ENCODE data around the gene PRUNE2.

PRUNE2 gene

DNA sequence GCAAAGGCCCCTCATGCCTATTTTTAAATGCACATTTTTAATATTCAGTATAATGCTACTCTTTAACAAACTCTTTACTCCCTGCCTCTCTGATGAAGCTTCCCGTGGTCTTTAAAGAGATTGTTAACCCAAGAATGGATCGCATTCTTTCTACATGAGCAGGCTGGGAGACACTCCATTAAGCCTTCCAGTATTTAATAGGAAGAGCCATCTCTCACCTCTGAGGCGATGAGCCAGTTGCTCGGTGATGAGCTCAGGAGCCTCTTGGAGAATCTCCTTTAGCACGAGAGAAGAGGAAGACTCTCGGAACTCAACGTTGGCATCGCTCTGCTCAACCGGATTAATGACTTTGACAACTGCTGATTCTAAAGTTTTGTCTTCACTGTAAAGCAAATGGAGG lies 59.6 kb downstream of the PRUNE2 start:
- no peak overlapping the region for H3K9ac ChIP-seq (ENCODE audit: low read depth in 1 of 2, low read length in 2 of 2)
- no peaks in the 10 kb centered on the region for H3K36me3 ChIP-seq (ENCODE audit: control insufficient read depth in 2 of 2, insufficient read depth in 2 of 2, low read length in 2 of 2)
- H3K4me1 ChIP-seq (ENCODE audit: control insufficient read depth in 2 of 2, insufficient read depth in 2 of 2, low read length in 2 of 2), result no peaks in the 10 kb centered on the region
- no peaks in the 10 kb centered on the region for H3K9me3 ChIP-seq (ENCODE audit: control insufficient read depth in 2 of 2, low read length in 2 of 2)
- H3K27me3 ChIP-seq (ENCODE audit: control insufficient read depth in 2 of 2, insufficient read depth in 2 of 2, low read length in 2 of 2), result no peaks in the 10 kb centered on the region
- H3K4me3 ChIP-seq (ENCODE audit: low read length in 2 of 2), result no peak overlapping the region
- H3K27ac ChIP-seq (ENCODE audit: low read depth in 2 of 2, low read length in 2 of 2), result no peak overlapping the region

DNA sequence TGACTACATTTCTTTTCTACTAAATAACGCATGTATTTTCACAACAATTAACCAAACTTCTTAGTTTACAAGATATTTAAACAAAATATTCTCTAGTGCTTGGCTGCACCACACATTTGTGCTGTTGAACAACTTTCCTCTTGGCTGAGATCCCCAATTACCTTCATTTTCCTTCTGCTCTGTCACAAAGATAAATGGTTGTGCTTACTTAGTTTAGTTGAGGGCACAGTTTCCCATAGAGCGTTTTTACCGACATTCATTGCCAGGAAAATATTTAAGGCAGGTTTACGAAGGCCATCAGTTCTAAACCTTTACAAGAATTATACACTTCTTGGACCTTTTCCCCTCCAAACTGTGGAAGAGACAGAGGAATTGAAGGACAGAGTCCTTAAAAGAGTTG lies 60.7 kb downstream of the PRUNE2 start:
- Histone ChIP-seq H3K9ac (ENCODE audit: low read depth in 1 of 2, low read length in 2 of 2) (no peak overlapping the region), H3K4me1 (ENCODE audit: control insufficient read depth in 2 of 2, insufficient read depth in 2 of 2, low read length in 2 of 2) (no peaks in the 10 kb centered on the region), H3K27ac (ENCODE audit: low read depth in 2 of 2, low read length in 2 of 2) (no peak overlapping the region), H3K9me3 (ENCODE audit: control insufficient read depth in 2 of 2, low read length in 2 of 2) (no peaks in the 10 kb centered on the region), H3K36me3 (ENCODE audit: control insufficient read depth in 2 of 2, insufficient read depth in 2 of 2, low read length in 2 of 2) (no peaks in the 10 kb centered on the region), H3K4me3 (ENCODE audit: low read length in 2 of 2) (no peak overlapping the region), H3K27me3 (ENCODE audit: control insufficient read depth in 2 of 2, insufficient read depth in 2 of 2, low read length in 2 of 2) (no peaks in the 10 kb centered on the region)

DNA sequence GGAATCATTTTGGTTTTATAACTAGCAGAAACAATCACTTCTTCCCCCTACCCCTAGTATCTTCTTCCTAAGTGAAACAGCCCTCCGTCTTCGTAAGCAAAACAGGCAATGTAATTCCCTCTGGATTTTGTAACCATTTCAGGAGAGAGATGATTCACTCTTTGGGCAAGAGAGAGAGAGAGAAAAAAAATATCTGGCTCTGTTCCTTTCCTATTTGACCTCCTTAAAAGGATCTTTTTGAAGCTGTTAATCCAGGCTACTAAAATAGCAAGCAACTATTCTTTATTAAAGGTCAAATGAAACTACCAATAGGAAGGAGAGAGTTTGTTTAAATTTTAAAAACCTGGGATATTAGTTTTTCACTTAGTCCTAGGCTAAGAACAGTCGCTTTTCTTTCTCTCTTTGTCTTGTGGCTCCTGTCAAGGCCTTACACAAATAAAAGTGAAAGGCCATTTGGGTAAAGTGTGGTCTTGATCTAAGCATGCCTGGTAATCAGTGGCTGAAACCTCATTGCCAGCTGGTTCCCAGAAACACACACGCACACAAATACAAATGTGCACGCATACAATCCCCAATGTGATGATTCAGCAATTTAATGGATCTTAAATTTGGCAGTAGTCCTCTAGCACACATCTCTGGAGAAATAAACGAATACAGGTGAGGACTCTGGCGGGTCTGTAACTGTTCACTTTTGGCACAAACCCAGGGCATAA lies 70.2 kb downstream of the PRUNE2 start:
- no peak overlapping the region for H3K9ac ChIP-seq (ENCODE audit: low read depth in 1 of 2, low read length in 2 of 2)
- H3K27me3 ChIP-seq (ENCODE audit: control insufficient read depth in 2 of 2, insufficient read depth in 2 of 2, low read length in 2 of 2), result no peaks in the 10 kb centered on the region
- H3K27ac ChIP-seq (ENCODE audit: low read depth in 2 of 2, low read length in 2 of 2), result peak overlapping the region; percentile 9 to 48
- H3K4me3 ChIP-seq (ENCODE audit: low read length in 2 of 2), result no peak overlapping the region
- no peaks in the 10 kb centered on the region for H3K36me3 ChIP-seq (ENCODE audit: control insufficient read depth in 2 of 2, insufficient read depth in 2 of 2, low read length in 2 of 2)
- H3K9me3 ChIP-seq (ENCODE audit: control insufficient read depth in 2 of 2, low read length in 2 of 2), result no peaks in the 10 kb centered on the region
- H3K4me1 ChIP-seq (ENCODE audit: control insufficient read depth in 2 of 2, insufficient read depth in 2 of 2, low read length in 2 of 2), result no peaks in the 10 kb centered on the region

DNA sequence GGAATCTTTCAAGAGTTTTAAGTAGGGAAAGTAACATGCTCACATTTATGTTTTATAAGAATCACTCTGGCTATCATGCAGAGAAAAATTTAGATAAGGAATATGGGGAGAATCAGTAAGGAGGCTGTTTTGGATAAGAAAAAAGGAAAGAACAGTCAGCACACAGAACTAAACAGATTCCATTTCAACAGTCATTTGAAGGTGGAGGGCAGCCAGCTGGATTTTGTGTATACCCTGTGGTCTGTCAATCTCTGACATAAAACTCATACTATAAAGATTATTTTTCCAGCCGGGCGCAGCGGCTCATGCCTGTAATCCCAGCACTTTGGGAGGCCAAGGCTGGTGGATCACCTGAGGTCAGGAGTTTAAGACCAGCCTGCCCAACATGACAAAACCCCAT lies 77.5 kb downstream of the PRUNE2 start:
- Histone ChIP-seq H3K9me3 (ENCODE audit: control insufficient read depth in 2 of 2, low read length in 2 of 2) (no peaks in the 10 kb centered on the region), H3K4me3 (ENCODE audit: low read length in 2 of 2) (no peak overlapping the region), H3K36me3 (ENCODE audit: control insufficient read depth in 2 of 2, insufficient read depth in 2 of 2, low read length in 2 of 2) (no peaks in the 10 kb centered on the region), H3K27me3 (ENCODE audit: control insufficient read depth in 2 of 2, insufficient read depth in 2 of 2, low read length in 2 of 2) (no peaks in the 10 kb centered on the region), H3K9ac (ENCODE audit: low read depth in 1 of 2, low read length in 2 of 2) (no peak overlapping the region), H3K27ac (ENCODE audit: low read depth in 2 of 2, low read length in 2 of 2) (no peak overlapping the region), H3K4me1 (ENCODE audit: control insufficient read depth in 2 of 2, insufficient read depth in 2 of 2, low read length in 2 of 2) (no peaks in the 10 kb centered on the region)

DNA sequence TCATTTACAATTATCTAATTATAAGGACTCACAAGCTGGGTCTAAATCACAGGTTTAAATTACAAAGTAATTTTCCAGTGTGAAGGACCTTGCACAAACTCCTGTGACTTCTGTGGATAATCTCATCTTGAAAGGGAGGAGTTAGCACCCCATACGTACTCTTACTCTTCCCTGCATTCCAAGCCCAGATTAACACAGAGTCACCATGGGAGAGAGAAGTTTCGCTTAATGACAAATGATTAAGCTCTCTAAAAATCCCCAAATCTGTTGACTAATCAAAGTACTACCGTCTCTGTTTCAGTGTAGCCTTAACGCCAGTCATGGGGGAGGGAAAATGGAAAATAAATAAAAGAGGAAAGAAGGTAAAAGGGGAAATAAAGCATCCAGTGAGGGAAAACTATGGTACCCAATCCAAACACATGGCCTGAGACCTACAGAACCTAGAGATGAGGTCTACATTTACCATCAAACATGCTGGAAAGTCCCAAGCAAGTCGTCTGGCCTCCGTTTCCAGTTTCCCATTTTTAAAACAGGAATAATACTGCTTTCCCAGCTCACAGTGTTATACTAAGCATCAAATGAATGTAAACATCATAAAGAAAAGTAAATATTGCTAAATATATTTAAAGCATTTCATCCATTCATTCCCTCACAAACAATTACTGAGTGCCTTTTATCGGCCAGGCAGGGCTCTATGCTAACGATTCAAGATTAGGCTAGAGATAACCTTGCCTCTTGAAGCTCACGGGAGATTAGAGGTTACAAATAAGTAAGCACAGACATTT lies 78.4 kb downstream of the PRUNE2 start:
- Histone ChIP-seq H3K4me1 (ENCODE audit: control insufficient read depth in 2 of 2, insufficient read depth in 2 of 2, low read length in 2 of 2) (no peaks in the 10 kb centered on the region), H3K36me3 (ENCODE audit: control insufficient read depth in 2 of 2, insufficient read depth in 2 of 2, low read length in 2 of 2) (no peaks in the 10 kb centered on the region), H3K4me3 (ENCODE audit: low read length in 2 of 2) (no peak overlapping the region), H3K27me3 (ENCODE audit: control insufficient read depth in 2 of 2, insufficient read depth in 2 of 2, low read length in 2 of 2) (no peaks in the 10 kb centered on the region), H3K9me3 (ENCODE audit: control insufficient read depth in 2 of 2, low read length in 2 of 2) (no peaks in the 10 kb centered on the region), H3K9ac (ENCODE audit: low read depth in 1 of 2, low read length in 2 of 2) (no peak overlapping the region), H3K27ac (ENCODE audit: low read depth in 2 of 2, low read length in 2 of 2) (no peak overlapping the region)

DNA sequence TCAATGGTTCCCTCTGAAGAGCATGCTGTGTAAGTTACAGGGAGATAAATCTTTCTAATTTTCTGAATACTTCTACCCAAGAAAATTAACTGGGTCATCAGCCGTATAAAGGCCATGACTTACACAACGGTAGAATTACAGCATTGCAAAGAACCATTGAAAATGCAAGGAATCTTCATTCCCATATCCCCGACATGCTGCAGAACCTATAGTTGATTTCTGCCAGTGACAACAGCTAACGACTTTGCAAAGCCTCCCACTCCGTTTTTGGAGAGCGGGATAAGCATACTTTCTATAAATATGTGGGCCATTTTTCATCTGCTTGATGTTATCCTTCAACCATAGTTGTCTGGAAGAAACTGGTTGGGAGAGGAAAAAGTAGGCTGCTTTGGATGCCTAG lies 85.5 kb downstream of the PRUNE2 start:
- H3K4me3 ChIP-seq (ENCODE audit: low read length in 2 of 2), result no peak overlapping the region
- no peak overlapping the region for H3K27ac ChIP-seq (ENCODE audit: low read depth in 2 of 2, low read length in 2 of 2)
- H3K9ac ChIP-seq (ENCODE audit: low read depth in 1 of 2, low read length in 2 of 2), result no peak overlapping the region
- H3K36me3 ChIP-seq (ENCODE audit: control insufficient read depth in 2 of 2, insufficient read depth in 2 of 2, low read length in 2 of 2), result no peaks in the 10 kb centered on the region
- no peaks in the 10 kb centered on the region for H3K4me1 ChIP-seq (ENCODE audit: control insufficient read depth in 2 of 2, insufficient read depth in 2 of 2, low read length in 2 of 2)
- no peaks in the 10 kb centered on the region for H3K27me3 ChIP-seq (ENCODE audit: control insufficient read depth in 2 of 2, insufficient read depth in 2 of 2, low read length in 2 of 2)
- no peaks in the 10 kb centered on the region for H3K9me3 ChIP-seq (ENCODE audit: control insufficient read depth in 2 of 2, low read length in 2 of 2)

DNA sequence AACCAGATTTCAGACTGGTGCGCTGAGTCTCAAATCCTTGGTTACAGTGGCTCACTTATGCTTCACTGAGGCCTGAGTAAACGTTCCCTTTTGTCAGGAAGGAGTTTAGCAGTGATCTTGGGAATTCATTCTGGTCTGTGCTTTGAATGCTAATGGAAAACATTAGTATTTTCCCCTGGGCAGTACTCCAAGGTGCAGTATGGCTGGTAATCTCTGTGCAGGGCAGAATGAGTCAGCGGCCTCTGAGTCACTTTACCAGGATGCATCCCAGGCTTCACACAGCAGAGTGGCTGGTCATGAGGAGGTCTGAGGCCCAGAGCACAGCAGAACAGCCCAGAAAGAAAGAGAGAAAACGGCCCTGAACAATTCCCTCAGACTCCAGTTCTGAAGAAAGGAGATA lies 87.6 kb downstream of the PRUNE2 start:
- H3K4me1 ChIP-seq (ENCODE audit: control insufficient read depth in 2 of 2, insufficient read depth in 2 of 2, low read length in 2 of 2), result no peaks in the 10 kb centered on the region
- no peaks in the 10 kb centered on the region for H3K9me3 ChIP-seq (ENCODE audit: control insufficient read depth in 2 of 2, low read length in 2 of 2)
- H3K27ac ChIP-seq (ENCODE audit: low read depth in 2 of 2, low read length in 2 of 2), result peak overlapping the region; percentile 0 to 39
- no peak overlapping the region for H3K4me3 ChIP-seq (ENCODE audit: low read length in 2 of 2)
- no peaks in the 10 kb centered on the region for H3K27me3 ChIP-seq (ENCODE audit: control insufficient read depth in 2 of 2, insufficient read depth in 2 of 2, low read length in 2 of 2)
- H3K36me3 ChIP-seq (ENCODE audit: control insufficient read depth in 2 of 2, insufficient read depth in 2 of 2, low read length in 2 of 2), result no peaks in the 10 kb centered on the region
- H3K9ac ChIP-seq (ENCODE audit: low read depth in 1 of 2, low read length in 2 of 2), result no peak overlapping the region

DNA sequence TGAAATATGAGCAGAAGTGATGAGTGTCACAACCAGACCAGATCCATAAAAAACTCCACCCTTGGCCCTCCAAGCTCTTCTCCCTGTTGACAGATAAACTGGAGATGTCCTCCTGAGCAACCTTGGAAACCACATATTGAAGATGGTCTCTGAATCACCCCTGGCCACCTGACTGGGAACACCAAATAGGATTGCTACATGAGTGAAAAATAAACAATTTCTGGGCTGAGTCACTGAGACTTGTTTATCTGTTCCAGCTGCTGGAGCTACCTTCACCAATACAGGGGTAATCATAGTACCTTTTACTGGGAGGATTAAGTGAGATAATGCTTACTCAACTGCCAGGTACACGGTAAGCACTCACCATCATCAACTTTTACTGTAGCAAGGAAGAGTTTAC lies 88.4 kb downstream of the PRUNE2 start:
- Histone ChIP-seq H3K27me3 (ENCODE audit: control insufficient read depth in 2 of 2, insufficient read depth in 2 of 2, low read length in 2 of 2) (no peaks in the 10 kb centered on the region), H3K4me3 (ENCODE audit: low read length in 2 of 2) (no peak overlapping the region), H3K4me1 (ENCODE audit: control insufficient read depth in 2 of 2, insufficient read depth in 2 of 2, low read length in 2 of 2) (no peaks in the 10 kb centered on the region), H3K36me3 (ENCODE audit: control insufficient read depth in 2 of 2, insufficient read depth in 2 of 2, low read length in 2 of 2) (no peaks in the 10 kb centered on the region), H3K9me3 (ENCODE audit: control insufficient read depth in 2 of 2, low read length in 2 of 2) (no peaks in the 10 kb centered on the region), H3K9ac (ENCODE audit: low read depth in 1 of 2, low read length in 2 of 2) (no peak overlapping the region), H3K27ac (ENCODE audit: low read depth in 2 of 2, low read length in 2 of 2) (peak overlapping the region; percentile 32 to 39)

DNA sequence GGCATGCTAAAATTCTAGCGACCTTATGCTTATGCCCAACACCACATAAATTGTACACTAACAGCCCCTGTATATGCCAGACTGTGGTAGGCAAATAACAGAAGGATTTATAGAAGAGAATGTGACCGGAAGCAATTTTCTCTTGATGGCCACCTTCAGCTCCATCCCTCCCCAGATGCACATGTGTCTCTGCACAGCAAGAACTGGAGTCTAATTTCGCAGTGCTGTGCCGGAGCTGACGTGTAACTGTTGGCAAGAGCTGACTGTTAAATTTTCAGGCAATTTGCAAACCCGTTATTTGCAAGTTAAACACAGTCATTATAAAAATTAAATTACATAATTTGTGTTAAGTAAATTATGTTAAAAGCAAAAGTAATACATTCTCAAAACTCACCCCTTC lies 93.3 kb downstream of the PRUNE2 start:
- Histone ChIP-seq H3K9ac (ENCODE audit: low read depth in 1 of 2, low read length in 2 of 2) (no peak overlapping the region), H3K27me3 (ENCODE audit: control insufficient read depth in 2 of 2, insufficient read depth in 2 of 2, low read length in 2 of 2) (peaks cover 0 to 8% of the 10 kb centered on the region in 2 donors), H3K27ac (ENCODE audit: low read depth in 2 of 2, low read length in 2 of 2) (no peak overlapping the region), H3K36me3 (ENCODE audit: control insufficient read depth in 2 of 2, insufficient read depth in 2 of 2, low read length in 2 of 2) (no peaks in the 10 kb centered on the region), H3K9me3 (ENCODE audit: control insufficient read depth in 2 of 2, low read length in 2 of 2) (no peaks in the 10 kb centered on the region), H3K4me1 (ENCODE audit: control insufficient read depth in 2 of 2, insufficient read depth in 2 of 2, low read length in 2 of 2) (no peaks in the 10 kb centered on the region), H3K4me3 (ENCODE audit: low read length in 2 of 2) (no peak overlapping the region)

DNA sequence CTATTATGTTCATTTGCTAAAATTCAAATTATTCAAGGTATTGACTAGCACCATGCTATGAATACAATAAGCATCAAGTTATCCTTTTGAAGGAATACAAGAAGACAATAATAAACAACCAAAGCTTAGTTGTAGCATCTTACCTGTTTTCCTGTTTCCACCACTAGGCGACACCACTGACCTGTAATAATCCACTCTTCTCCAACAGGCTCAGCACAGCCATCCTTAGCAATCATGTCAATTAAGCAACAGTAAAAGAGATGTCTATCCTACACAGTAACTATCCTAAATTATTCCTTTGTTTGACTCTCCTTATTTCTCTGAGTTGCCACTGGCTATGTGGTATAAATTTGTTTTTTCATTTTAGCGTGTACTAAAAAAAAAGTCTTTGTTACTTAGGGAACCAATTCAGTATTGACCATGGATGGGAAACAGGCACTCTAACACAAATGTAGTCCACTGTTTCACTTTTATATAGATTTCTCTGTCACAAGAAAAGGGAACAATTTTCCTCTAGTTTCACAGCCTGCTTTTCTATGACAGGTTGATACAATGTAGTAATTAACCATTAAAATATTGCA lies 95.4 kb downstream of the PRUNE2 start:
- no peaks in the 10 kb centered on the region for H3K9me3 ChIP-seq (ENCODE audit: control insufficient read depth in 2 of 2, low read length in 2 of 2)
- H3K27me3 ChIP-seq (ENCODE audit: control insufficient read depth in 2 of 2, insufficient read depth in 2 of 2, low read length in 2 of 2), result peaks cover 0 to 8% of the 10 kb centered on the region in 2 donors
- H3K27ac ChIP-seq (ENCODE audit: low read depth in 2 of 2, low read length in 2 of 2), result no peak overlapping the region
- H3K4me1 ChIP-seq (ENCODE audit: control insufficient read depth in 2 of 2, insufficient read depth in 2 of 2, low read length in 2 of 2), result no peaks in the 10 kb centered on the region
- no peak overlapping the region for H3K4me3 ChIP-seq (ENCODE audit: low read length in 2 of 2)
- H3K36me3 ChIP-seq (ENCODE audit: control insufficient read depth in 2 of 2, insufficient read depth in 2 of 2, low read length in 2 of 2), result no peaks in the 10 kb centered on the region
- no peak overlapping the region for H3K9ac ChIP-seq (ENCODE audit: low read depth in 1 of 2, low read length in 2 of 2)
